HepG2 (cell line): ENCODE measurements around the gene NTMT1. TPM values are rescaled to one million over a fixed set of nuclear protein-coding genes. Genes with fewer than 3 reads are reported as not detected.

Experiments used
- AHDC1 ChIP-seq: sonication (generic); formaldehyde crosslinking; IDR thresholded peaks from 2 replicates; pipeline ENCODE4 v1.5.1; 2020; ENCODE audit warnings: mild to moderate bottlenecking, missing genetic modification reagents, borderline replicate concordance
- ATF3 ChIP-seq: sonication (generic); formaldehyde crosslinking; IDR thresholded peaks from 2 replicates; pipeline ENCODE4 v1.4.0; 2020; ENCODE audit warnings: missing genetic modification reagents
- BORCS8-MEF2B ChIP-seq: sonication (generic); formaldehyde crosslinking; IDR thresholded peaks from 2 replicates; pipeline ENCODE4 v1.8.0; 2022; ENCODE audit warnings: mild to moderate bottlenecking, missing genetic modification reagents
- CBX5 ChIP-seq: sonication (generic); formaldehyde crosslinking; IDR thresholded peaks from 2 replicates; pipeline ENCODE4 v1.4.0; 2020; ENCODE audit warnings: missing genetic modification reagents, borderline replicate concordance
- DNMT3B ChIP-seq: conservative IDR thresholded peaks from 2 replicates; pipeline ENCODE4 v1.6.1; 2016; ENCODE audit warnings: missing biosample characterization, control low read depth
- FOSL2 ChIP-seq: sonication (generic); formaldehyde crosslinking; IDR thresholded peaks from 2 replicates; pipeline ENCODE4 v1.4.0; 2020; ENCODE audit warnings: missing genetic modification reagents
- HES4 ChIP-seq: sonication (generic); formaldehyde crosslinking; IDR thresholded peaks from 2 replicates; pipeline ENCODE4 v1.9.0; 2021; ENCODE audit warnings: mild to moderate bottlenecking, missing genetic modification reagents, borderline replicate concordance
- HINFP ChIP-seq: sonication (generic); formaldehyde crosslinking; IDR thresholded peaks from 2 replicates; pipeline ENCODE4 v1.4.0; 2020; ENCODE audit warnings: low read depth, mild to moderate bottlenecking, missing genetic modification reagents
- JUNB ChIP-seq: sonication (generic); formaldehyde crosslinking; IDR thresholded peaks from 2 replicates; pipeline ENCODE4 v1.8.0; 2022; ENCODE audit warnings: missing genetic modification reagents, mild to moderate bottlenecking, borderline replicate concordance
- MED1 ChIP-seq: sonication (generic); formaldehyde crosslinking; IDR thresholded peaks from 2 replicates; pipeline ENCODE4 v1.4.0; 2020; ENCODE audit warnings: missing genetic modification reagents
- MED8 ChIP-seq: sonication (generic); formaldehyde crosslinking; IDR thresholded peaks from 2 replicates; pipeline ENCODE4 v1.8.1; 2023; ENCODE audit warnings: mild to moderate bottlenecking, missing genetic modification reagents; ENCODE audit not compliant: insufficient replicate concordance
- NAIF1 ChIP-seq: sonication (generic); formaldehyde crosslinking; IDR thresholded peaks from 2 replicates; pipeline ENCODE4 v1.5.0; 2020; ENCODE audit warnings: mild to moderate bottlenecking, missing genetic modification reagents, borderline replicate concordance
- POGK ChIP-seq: sonication (generic); formaldehyde crosslinking; conservative IDR thresholded peaks from 2 replicates; pipeline ENCODE4 v1.8.0; 2022; ENCODE audit warnings: mild to moderate bottlenecking, moderate library complexity, missing genetic modification reagents
- SALL2 ChIP-seq: sonication (generic); formaldehyde crosslinking; IDR thresholded peaks from 2 replicates; pipeline ENCODE4 v1.8.1; 2023; ENCODE audit warnings: mild to moderate bottlenecking, missing genetic modification reagents, inconsistent platforms
- SKI ChIP-seq: fragments of 450-650 bp; IDR thresholded peaks from one replicate; pipeline ENCODE4 v1.6.1; 2018; ENCODE audit warnings: mild to moderate bottlenecking; ENCODE audit not compliant: partially characterized antibody
- TMF1 ChIP-seq: sonication (generic); formaldehyde crosslinking; IDR thresholded peaks from 2 replicates; pipeline ENCODE4 v1.8.1; 2022; ENCODE audit warnings: low read depth, missing genetic modification reagents
- ZNF333 ChIP-seq: sonication (generic); formaldehyde crosslinking; IDR thresholded peaks from 2 replicates; pipeline ENCODE4 v1.4.0; 2020; ENCODE audit warnings: mild to moderate bottlenecking, missing genetic modification reagents, borderline replicate concordance
- ZNF7 ChIP-seq: IDR thresholded peaks from 2 replicates; pipeline ENCODE4 v1.6.1; 2016; ENCODE audit warnings: missing biosample characterization, missing genetic modification reagents
- ZNF792 ChIP-seq: IDR thresholded peaks from 2 replicates; pipeline ENCODE4 v1.6.1; 2016
- ZZZ3 ChIP-seq: sonication (generic); formaldehyde crosslinking; IDR thresholded peaks from 2 replicates; pipeline ENCODE4 v1.4.0; 2020; ENCODE audit warnings: missing genetic modification reagents, mild to moderate bottlenecking, borderline replicate concordance
- polyA plus RNA-seq, 8 experiments: library from polyadenylated mRNA; depleted of rRNA in 3 of 8; stranded (reverse) in 7 of 8; unstranded in 1 of 8; fragments of >200 nt; fragmentation: Illumina TruSeq in 4 of 8; extraction: Trizol in 4 of 8; gene quantifications; 2 replicates each; pipeline versions ENCODE4 v1.2.1 to v1.2.3, GENCODE V29; 2011 to 2016; ENCODE audit warnings: low read depth in 4 of 8, missing spikeins in 1 of 8, mixed read lengths in 1 of 8; ENCODE audit not compliant: insufficient read depth in 1 of 8
- total RNA-seq, 5 experiments: library from RNA; depleted of rRNA; stranded (reverse); fragments of >200 nt; fragmentation: Illumina TruSeq; extraction: Trizol; gene quantifications; 2 replicates each; pipeline ENCODE4 v1.2.3, GENCODE V29; 2016; ENCODE audit warnings: low read depth in 1 of 5

NTMT1 gene
- total and polyA plus RNA-seq, 2 of the 13 experiments (the other 11 are each of a cell fraction or from before 2014, with no cell fraction given) = 49.1 to 53.8 TPM

GRCh38 chr9:129610473-129611306 lies 15.3 kb upstream of the NTMT1 start (continued):
- peak; percentile 29; the same call in 1 of the 2 replicates for TF ChIP-seq HINFP (CRISPR knock-in tag)
- TF ChIP-seq NAIF1 (CRISPR knock-in tag) = no peak
- no peak for TF ChIP-seq ZNF792 (CRISPR knock-in tag)
- TF ChIP-seq MED8 (CRISPR knock-in tag) = no peak
- 0 out of 2 replicates have a peak, but pooled peaks have one; percentile 12 for TF ChIP-seq TMF1 (CRISPR knock-in tag)
- peak; percentile 43 for TF ChIP-seq BORCS8-MEF2B (CRISPR knock-in tag)
- peak; percentile 44 for TF ChIP-seq SKI
- peak; percentile 84; the same call in 1 of the 2 replicates for TF ChIP-seq SALL2 (CRISPR knock-in tag)
- TF ChIP-seq DNMT3B (CRISPR knock-in tag) = no peak
- 0 out of 2 replicates have a peak, but pooled peaks have one; percentile 32 for TF ChIP-seq HES4 (CRISPR knock-in tag)
- TF ChIP-seq POGK (CRISPR knock-in tag) = 0 out of 2 replicates have a peak, but pooled peaks have one; percentile 37
- TF ChIP-seq ZNF333 (CRISPR knock-in tag) = peak; percentile 51; the same call in 1 of the 2 replicates
- 0 out of 2 replicates have a peak, but pooled peaks have one; percentile 25 for TF ChIP-seq ATF3 (CRISPR knock-in tag)
- TF ChIP-seq AHDC1 = 0 out of 2 replicates have a peak, but pooled peaks have one; percentile 20
- peak; percentile 14; the same call in 1 of the 2 replicates for TF ChIP-seq MED1 (CRISPR knock-in tag)
- 0 out of 2 replicates have a peak, but pooled peaks have one; percentile 2 for TF ChIP-seq FOSL2
- TF ChIP-seq CBX5 (CRISPR knock-in tag) = no peak
- no peak for TF ChIP-seq JUNB
- TF ChIP-seq ZNF7 (CRISPR knock-in tag) = no peak
- TF ChIP-seq ZZZ3 (CRISPR knock-in tag) = no peak
